HFFc6 (cell line): ENCODE data around the gene ANP32E. TPM values are rescaled to one million over a fixed set of nuclear protein-coding genes. Genes with fewer than 3 reads are reported as not detected.

ENCODE experiments used
- DNase-seq: peaks from one replicate; pipeline ENCODE4 v3.0.0-alpha.2; 2018
- H3K27ac Mint-ChIP-seq: 2 replicates; pipeline ENCODE4 v1.8.0; 2020; ENCODE audit warnings: mild to moderate bottlenecking, mixed read lengths
- H3K27me3 Mint-ChIP-seq: 2 replicates; pipeline ENCODE4 v1.8.0; 2021; ENCODE audit warnings: mild to moderate bottlenecking, moderate library complexity, mixed read lengths; ENCODE audit not compliant: insufficient read depth
- H3K36me3 Mint-ChIP-seq: 2 replicates; pipeline ENCODE4 v1.8.0; 2021; ENCODE audit warnings: low read depth, mixed read lengths
- H3K4me1 Mint-ChIP-seq: 2 replicates; pipeline ENCODE4 v1.8.0; 2020; ENCODE audit warnings: low read depth, mixed read lengths
- H3K4me3 Mint-ChIP-seq: 2 replicates; pipeline ENCODE4 v1.8.0; 2020; ENCODE audit warnings: mild to moderate bottlenecking, moderate library complexity, mixed read lengths
- H3K9me3 Mint-ChIP-seq: 2 replicates; pipeline ENCODE4 v1.8.0; 2020; ENCODE audit warnings: mild to moderate bottlenecking, mixed read lengths
- total RNA-seq, 6 experiments: library from RNA; stranded (reverse); fragmentation: NEBNext Ultra II Directional; extraction: Animal tissue kit (Norgen Biotek cat#: 25700); gene quantifications; 2 replicates in 1 of 6; 3 replicates in 5 of 6; pipeline ENCODE4 v1.2.3, GENCODE V29; 2021
- TF ChIP-seq, protein P1 (sequence below): fragments of 200-600 bp; sonication (generic); IDR thresholded peaks from 2 replicates; pipeline ENCODE4 v1.5.0; 2021; ENCODE audit warnings: antibody characterized with exemption, mild to moderate bottlenecking

Gene ANP32E
- total RNA-seq, 6 experiments from 2014 or later: 33.9 to 67.3 (median 62.4) TPM

DNA sequence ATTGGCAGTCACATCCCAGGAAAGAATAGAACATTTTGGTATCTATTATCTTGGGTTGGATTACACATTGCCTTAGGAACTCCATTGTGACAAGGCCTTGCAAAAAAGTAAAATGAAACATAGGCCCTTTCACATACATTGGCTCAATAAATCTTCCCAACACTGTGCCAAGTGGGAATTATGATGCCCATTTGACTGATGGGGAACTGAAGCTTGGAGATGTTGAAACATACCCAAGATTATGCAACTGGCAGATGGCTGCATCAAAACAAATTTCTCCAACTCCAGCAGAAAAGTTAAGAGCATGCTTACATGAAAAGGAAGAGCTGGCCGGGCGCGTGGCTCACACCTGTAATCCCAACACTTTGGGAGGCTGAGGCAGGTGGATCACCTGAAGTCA, 59.3 kb downstream of the ANP32E start:
- Mint-ChIP-seq H3K27me3 (peaks cover 4% of the 10 kb centered on the region; the same call in 1 of the 2 replicates), H3K27ac (no peak overlapping the region), H3K36me3 (no peaks in the 10 kb centered on the region), H3K9me3 (no peaks in the 10 kb centered on the region), H3K4me3 (no peak overlapping the region), H3K4me1 (peaks cover 20% of the 10 kb centered on the region)
- DNase-seq: no peak
- TF ChIP-seq, protein P1, sequence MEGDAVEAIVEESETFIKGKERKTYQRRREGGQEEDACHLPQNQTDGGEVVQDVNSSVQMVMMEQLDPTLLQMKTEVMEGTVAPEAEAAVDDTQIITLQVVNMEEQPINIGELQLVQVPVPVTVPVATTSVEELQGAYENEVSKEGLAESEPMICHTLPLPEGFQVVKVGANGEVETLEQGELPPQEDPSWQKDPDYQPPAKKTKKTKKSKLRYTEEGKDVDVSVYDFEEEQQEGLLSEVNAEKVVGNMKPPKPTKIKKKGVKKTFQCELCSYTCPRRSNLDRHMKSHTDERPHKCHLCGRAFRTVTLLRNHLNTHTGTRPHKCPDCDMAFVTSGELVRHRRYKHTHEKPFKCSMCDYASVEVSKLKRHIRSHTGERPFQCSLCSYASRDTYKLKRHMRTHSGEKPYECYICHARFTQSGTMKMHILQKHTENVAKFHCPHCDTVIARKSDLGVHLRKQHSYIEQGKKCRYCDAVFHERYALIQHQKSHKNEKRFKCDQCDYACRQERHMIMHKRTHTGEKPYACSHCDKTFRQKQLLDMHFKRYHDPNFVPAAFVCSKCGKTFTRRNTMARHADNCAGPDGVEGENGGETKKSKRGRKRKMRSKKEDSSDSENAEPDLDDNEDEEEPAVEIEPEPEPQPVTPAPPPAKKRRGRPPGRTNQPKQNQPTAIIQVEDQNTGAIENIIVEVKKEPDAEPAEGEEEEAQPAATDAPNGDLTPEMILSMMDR: no peak

DNA sequence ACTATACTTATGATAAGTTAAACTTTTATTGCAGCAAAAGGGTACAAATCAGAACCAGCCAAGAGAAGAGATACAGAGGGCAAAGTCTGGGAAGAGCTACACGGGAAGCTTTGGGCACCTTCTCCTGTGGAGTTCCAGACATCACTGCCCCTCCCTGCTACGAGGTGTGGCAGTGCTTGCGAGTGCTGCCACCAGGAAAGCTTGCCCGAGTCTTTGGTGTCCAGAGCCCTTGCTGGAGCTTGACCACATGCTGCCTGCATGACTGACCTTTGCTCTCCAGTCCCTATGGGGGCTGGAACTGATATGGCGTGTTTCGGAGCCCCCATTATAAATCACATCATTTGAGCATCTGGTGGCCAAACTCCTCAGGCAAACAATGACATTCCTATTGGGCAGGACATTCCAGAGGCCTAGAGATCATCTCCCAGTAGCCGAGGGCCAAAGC, 62.7 kb downstream of the ANP32E start:
- H3K4me1 Mint-ChIP-seq: peaks cover 21% of the 10 kb centered on the region
- H3K27me3 Mint-ChIP-seq: peaks cover 4% of the 10 kb centered on the region; the same call in 1 of the 2 replicates
- no peak overlapping the region for H3K4me3 Mint-ChIP-seq
- H3K36me3 Mint-ChIP-seq: no peaks in the 10 kb centered on the region
- no peaks in the 10 kb centered on the region for H3K9me3 Mint-ChIP-seq
- peak overlapping the region; percentile 1; the same call in 1 of the 2 replicates for H3K27ac Mint-ChIP-seq
- TF ChIP-seq, protein P1: no peak
- DNase-seq: no peak

DNA sequence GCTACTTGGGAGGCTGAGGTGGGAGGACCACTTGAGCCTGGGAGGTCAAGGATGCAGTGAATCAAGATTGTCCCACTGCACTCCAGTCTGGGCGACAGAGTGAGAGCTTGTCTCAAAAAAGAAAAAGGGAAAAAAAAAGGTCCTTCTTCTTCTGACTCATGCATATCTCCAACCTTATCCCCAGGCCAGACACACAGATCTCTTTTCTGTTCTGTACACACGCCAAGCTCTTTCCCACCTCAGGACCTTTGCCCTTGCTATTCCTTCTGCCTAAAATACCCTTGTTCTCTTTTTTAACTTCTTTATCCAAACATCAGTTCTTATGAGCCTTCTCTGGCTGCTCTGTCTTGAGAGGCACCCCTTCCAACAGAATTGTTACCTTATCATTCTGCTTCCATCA, 64.1 kb downstream of the ANP32E start:
- TF ChIP-seq, protein P1: no peak
- Mint-ChIP-seq H3K27ac (no peak overlapping the region; the same call in 1 of the 2 replicates), H3K9me3 (no peaks in the 10 kb centered on the region), H3K36me3 (no peaks in the 10 kb centered on the region), H3K4me1 (peaks cover 21% of the 10 kb centered on the region), H3K27me3 (peaks cover 3% of the 10 kb centered on the region; the same call in 1 of the 2 replicates), H3K4me3 (no peak overlapping the region)
- DNase-seq: no peak

- no peaks in the 10 kb centered on the region for H3K36me3 Mint-ChIP-seq
- DNase-seq: no peak
- H3K4me1 Mint-ChIP-seq: peaks cover 42% of the 10 kb centered on the region
- TF ChIP-seq, protein P1: peak; percentile 94
- no peaks in the 10 kb centered on the region for H3K9me3 Mint-ChIP-seq
- no peaks in the 10 kb centered on the region; the same call in 1 of the 2 replicates for H3K27me3 Mint-ChIP-seq
- no peak overlapping the region for H3K27ac Mint-ChIP-seq
- H3K4me3 Mint-ChIP-seq: no peak overlapping the region
These were observed 66.8 kb downstream of the ANP32E start for GRCh38 chr1:150168960-150169601.

Other genes starting within 250 kb of the ANP32E start
- gene OTUD7B, start 225.4 kb downstream of the ANP32E start, total RNA-seq: 10 to 100 TPM; 26.2 to 29.6 (median 28.7) TPM
- 10 to 100 TPM; 35.6 to 43.3 (median 37.1) TPM for gene VPS45, start 168.3 kb downstream of the ANP32E start, total RNA-seq
- gene PLEKHO1, start 86.2 kb downstream of the ANP32E start, total RNA-seq: 10 to 100 TPM; 30.9 to 36.7 (median 32.6) TPM
- not detected for gene CA14, start 21.7 kb upstream of the ANP32E start, total RNA-seq
- gene APH1A, start 32.9 kb upstream of the ANP32E start, total RNA-seq: 100 to 1,000 TPM; 104 to 119 (median 107) TPM
- gene C1orf54, start 36.7 kb upstream of the ANP32E start, total RNA-seq: 1 to 10 TPM; 2.3 to 8.0 (median 5.9) TPM
- gene CIART, start 46.4 kb upstream of the ANP32E start, total RNA-seq: 1 to 10 TPM; 5.6 to 9.8 (median 8.0) TPM
- gene MRPS21, start 57.7 kb upstream of the ANP32E start, total RNA-seq: 10 to 100 TPM; 67.1 to 93.1 (median 85.2) TPM
- 10 to 100 TPM; 33.2 to 44.4 (median 41.8) TPM for gene PRPF3, start 85.4 kb upstream of the ANP32E start, total RNA-seq
- gene RPRD2, start 128.0 kb upstream of the ANP32E start, total RNA-seq: 10 to 100 TPM; 24.0 to 27.9 (median 25.7) TPM